HepG2 (cell line): Measurements from ENCODE around the gene NT5C3B. TPM values are rescaled to one million over a fixed set of nuclear protein-coding genes. Genes with fewer than 3 reads are reported as not detected.
A peak's percentile ranks its signal among the peaks of the same experiment; 100 is the strongest.

ENCODE experiments used
- ATF2 ChIP-seq: sonication (generic); formaldehyde crosslinking; IDR thresholded peaks from 2 replicates; pipeline ENCODE4 v1.4.0; 2020; ENCODE audit warnings: missing genetic modification reagents
- ETV6 ChIP-seq: sonication (generic); formaldehyde crosslinking; conservative IDR thresholded peaks from 2 replicates; pipeline ENCODE4 v1.4.0; 2020; ENCODE audit warnings: missing genetic modification reagents
- EZH2 ChIP-seq: conservative IDR thresholded peaks from 2 replicates; pipeline ENCODE4 v1.6.1; 2012; ENCODE audit warnings: mild to moderate bottlenecking, low read depth, low read length, moderate library complexity
- KMT2A ChIP-seq: sonication (generic); formaldehyde crosslinking; IDR thresholded peaks from 2 replicates; pipeline ENCODE4 v1.4.0; 2020; ENCODE audit warnings: missing genetic modification reagents
- NR1H2 ChIP-seq: sonication (generic); formaldehyde crosslinking; IDR thresholded peaks from 2 replicates; pipeline ENCODE4 v1.8.1; 2022; ENCODE audit warnings: low read depth, missing genetic modification reagents, borderline replicate concordance
- REST ChIP-seq, 2 experiments: IDR thresholded peaks; 2 replicates each; pipeline ENCODE4 v1.6.1; 2011 to 2012; ENCODE audit warnings: low read length in 2 of 2, borderline replicate concordance in 1 of 2, low read depth in 1 of 2, mild to moderate bottlenecking in 1 of 2, moderate library complexity in 1 of 2
- TEAD2 ChIP-seq: sonication (generic); formaldehyde crosslinking; IDR thresholded peaks from 2 replicates; pipeline ENCODE4 v1.9.0; 2021; ENCODE audit warnings: missing genetic modification reagents
- TOE1 ChIP-seq: sonication (generic); formaldehyde crosslinking; IDR thresholded peaks from 2 replicates; pipeline ENCODE4 v1.4.0; 2020; ENCODE audit warnings: mild to moderate bottlenecking, missing genetic modification reagents
- ZBTB3 ChIP-seq: sonication (generic); formaldehyde crosslinking; IDR thresholded peaks from 2 replicates; pipeline ENCODE4 v1.4.0; 2020; ENCODE audit warnings: low read depth, mild to moderate bottlenecking, moderate library complexity, missing genetic modification reagents, borderline replicate concordance
- ZBTB34 ChIP-seq: sonication (generic); formaldehyde crosslinking; IDR thresholded peaks from 2 replicates; pipeline ENCODE4 v1.8.0; 2022; ENCODE audit warnings: mild to moderate bottlenecking, missing genetic modification reagents
- ZNF670 ChIP-seq: sonication (generic); formaldehyde crosslinking; IDR thresholded peaks from 2 replicates; pipeline ENCODE4 v1.8.0; 2022; ENCODE audit warnings: mild to moderate bottlenecking, missing genetic modification reagents, borderline replicate concordance
- ZNF768 ChIP-seq: sonication (generic); formaldehyde crosslinking; IDR thresholded peaks from 2 replicates; pipeline ENCODE4 v1.4.0; 2020; ENCODE audit warnings: missing genetic modification reagents
- ZNF777 ChIP-seq: sonication (generic); formaldehyde crosslinking; IDR thresholded peaks from 2 replicates; pipeline ENCODE4 v1.4.0; 2020; ENCODE audit warnings: missing genetic modification reagents
- polyA plus RNA-seq, 8 experiments: library from polyadenylated mRNA; depleted of rRNA in 3 of 8; stranded (reverse) in 7 of 8; unstranded in 1 of 8; fragments of >200 nt; fragmentation: Illumina TruSeq in 4 of 8; extraction: Trizol in 4 of 8; gene quantifications; 2 replicates each; pipeline versions ENCODE4 v1.2.1 to v1.2.3, GENCODE V29; 2011 to 2016; ENCODE audit warnings: low read depth in 4 of 8, missing spikeins in 1 of 8, mixed read lengths in 1 of 8; ENCODE audit not compliant: insufficient read depth in 1 of 8
- total RNA-seq, 5 experiments: library from RNA; depleted of rRNA; stranded (reverse); fragments of >200 nt; fragmentation: Illumina TruSeq; extraction: Trizol; gene quantifications; 2 replicates each; pipeline ENCODE4 v1.2.3, GENCODE V29; 2016; ENCODE audit warnings: low read depth in 1 of 5

NT5C3B gene
- total and polyA plus RNA-seq, 2 of the 13 experiments (the other 11 are each of a cell fraction or from before 2014, with no cell fraction given) = 104 to 126 TPM

DNA sequence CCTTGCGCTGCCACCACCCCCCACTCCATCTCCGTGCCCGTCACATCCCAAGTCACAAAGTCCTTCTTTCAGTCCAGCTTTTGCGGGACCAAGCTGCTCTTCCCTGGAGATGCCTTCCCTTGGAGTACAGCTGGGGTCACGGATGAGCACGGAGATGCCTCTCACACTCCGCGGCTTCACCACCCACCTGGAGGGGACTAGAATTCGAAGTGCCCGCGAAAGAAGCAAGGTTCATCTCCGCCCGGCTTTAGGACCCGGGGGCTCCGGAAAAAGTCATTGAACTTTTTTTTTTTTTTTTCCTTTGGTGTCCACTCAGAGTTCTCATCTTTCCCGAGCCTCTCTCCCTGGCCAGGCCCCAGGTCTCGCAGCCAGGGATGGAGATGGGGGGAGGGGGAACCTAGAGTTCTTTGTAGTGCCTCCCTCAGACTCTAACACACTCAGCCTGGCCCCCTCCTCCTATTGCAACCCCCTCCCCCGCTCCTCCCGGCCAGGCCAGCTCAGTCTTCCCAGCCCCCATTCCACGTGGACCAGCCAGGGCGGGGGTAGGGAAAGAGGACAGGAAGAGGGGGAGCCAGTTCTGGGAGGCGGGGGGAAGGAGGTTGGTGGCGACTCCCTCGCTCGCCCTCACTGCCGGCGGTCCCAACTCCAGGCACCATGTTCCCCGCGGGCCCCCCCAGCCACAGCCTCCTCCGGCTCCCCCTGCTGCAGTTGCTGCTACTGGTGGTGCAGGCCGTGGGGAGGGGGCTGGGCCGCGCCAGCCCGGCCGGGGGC, 23.5 kb downstream of the NT5C3B start, which contains the start of gene FKBP10 (continued):
- TF ChIP-seq REST (IDR thresholded peaks at IDR 0.05; ENCODE audit: borderline replicate concordance in 1 of 2, low read depth in 1 of 2, low read length in 2 of 2) = peak in 1 of 2 experiments; percentile 45; a peak in 2 of 4 replicates
- TF ChIP-seq TEAD2 = no peak
- TF ChIP-seq ATF2 (CRISPR knock-in tag) = peak; percentile 52; the same call in 1 of the 2 replicates
- TF ChIP-seq TOE1 (CRISPR knock-in tag) = no peak
- 0 out of 2 replicates have a peak, but pooled peaks have one; percentile 17 for TF ChIP-seq NR1H2 (CRISPR knock-in tag)
- no peak for TF ChIP-seq ZNF777 (CRISPR knock-in tag)
- peak; percentile 48; the same call in 1 of the 2 replicates for TF ChIP-seq KMT2A (CRISPR knock-in tag)
- TF ChIP-seq EZH2 = no peak
- peak; percentile 87; the same call in 1 of the 2 replicates for TF ChIP-seq ZNF670 (CRISPR knock-in tag)
- no peak for TF ChIP-seq ETV6 (CRISPR knock-in tag)
- TF ChIP-seq ZNF768 (CRISPR knock-in tag) = peak; percentile 33; the same call in 1 of the 2 replicates
- TF ChIP-seq ZBTB34 (CRISPR knock-in tag) = no peak
- TF ChIP-seq ZBTB3 (CRISPR knock-in tag) = no peak
